Fibroblast of lung (primary cell): ENCODE results near the gene MCM3AP. TPM values are rescaled to one million over a fixed set of nuclear protein-coding genes. Genes with fewer than 3 reads are reported as not detected.

Source experiments
- DNase-seq, 2 donors: peaks; one replicate each; pipeline versions ENCODE4 v3.0.0 to v3.0.0-alpha.2; 2010; ENCODE audit warnings: low read depth in 2 of 2
- H2AFZ ChIP-seq: 2 replicates; pipeline ENCODE4 v1.5.1; 2012; ENCODE audit warnings: low read length, control low read depth, inconsistent platforms
- H3K27ac ChIP-seq: 2 replicates; pipeline ENCODE4 v1.5.1; 2011; ENCODE audit warnings: low read length, control low read depth; ENCODE audit not compliant: insufficient read depth
- H3K27me3 ChIP-seq: 2 replicates; pipeline ENCODE4 v1.5.1; 2011; ENCODE audit warnings: mild to moderate bottlenecking, low read length; ENCODE audit not compliant: control insufficient read depth, insufficient read depth
- H3K36me3 ChIP-seq: 2 replicates; pipeline ENCODE4 v1.5.1; 2011; ENCODE audit warnings: low read length; ENCODE audit not compliant: control insufficient read depth, insufficient read depth
- H3K4me1 ChIP-seq: 2 replicates; pipeline ENCODE4 v1.5.1; 2011; ENCODE audit warnings: low read length; ENCODE audit not compliant: control insufficient read depth, insufficient read depth; ENCODE audit errors: extremely low read depth
- H3K4me2 ChIP-seq: 2 replicates; pipeline ENCODE4 v1.5.1; 2011; ENCODE audit warnings: low read length, control low read depth; ENCODE audit not compliant: insufficient read depth; ENCODE audit errors: extremely low read depth
- H3K4me3 ChIP-seq, 4 experiments: fragments of 200-600 bp in 1 of 4; sonication (generic) in 1 of 4; replicated peaks in 1 of 4; 2 replicates each; pipeline ENCODE4 v1.5.1; 2011 to 2016; ENCODE audit warnings: low read length in 4 of 4, low read depth in 3 of 4, mild to moderate bottlenecking in 3 of 4, control low read depth in 2 of 4, inconsistent platforms in 1 of 4, mixed read lengths in 1 of 4; ENCODE audit not compliant: insufficient read depth in 1 of 4; ENCODE audit errors: control extremely low read depth in 1 of 4
- H3K79me2 ChIP-seq: 2 replicates; pipeline ENCODE4 v1.5.1; 2012; ENCODE audit warnings: mild to moderate bottlenecking, low read length, inconsistent platforms; ENCODE audit not compliant: control insufficient read depth, insufficient read depth
- H3K9ac ChIP-seq: 2 replicates; pipeline ENCODE4 v1.5.1; 2011; ENCODE audit warnings: mild to moderate bottlenecking, low read length, control low read depth; ENCODE audit not compliant: insufficient read depth
- H3K9me3 ChIP-seq: 2 replicates; pipeline ENCODE4 v1.5.1; 2012; ENCODE audit warnings: low read depth, low read length; ENCODE audit not compliant: control insufficient read depth, insufficient read depth
- H4K20me1 ChIP-seq: 2 replicates; pipeline ENCODE4 v1.5.1; 2011; ENCODE audit warnings: low read length; ENCODE audit not compliant: control insufficient read depth, insufficient read depth; ENCODE audit errors: extremely low read depth
- EZH2 ChIP-seq: IDR thresholded peaks from 2 replicates; pipeline ENCODE4 v1.5.1; 2012; ENCODE audit warnings: low read length, control low read depth, mild to moderate bottlenecking; ENCODE audit errors: missing control alignments
- polyA plus RNA-seq, 2 donors: library from polyadenylated mRNA; depleted of rRNA in 1 of 2; stranded (reverse) in 1 of 2; unstranded in 1 of 2; fragments of >200 nt; gene quantifications; 2 replicates each; pipeline ENCODE4 v1.2.1, GENCODE V29; 2011 to 2012; ENCODE audit warnings: missing spikeins in 1 of 2
- total RNA-seq: library from RNA; depleted of rRNA; stranded (reverse); fragments of >200 nt; gene quantifications from 2 replicates; pipeline ENCODE4 v1.2.1, GENCODE V29; 2014
- TF ChIP-seq, protein P1 (sequence below), 2 donors: IDR thresholded peaks in 1 of 2; conservative IDR thresholded peaks in 1 of 2; 1 replicate in 1 of 2; 2 replicates in 1 of 2; pipeline ENCODE4 v1.5.1; 2011 to 2012; ENCODE audit warnings: low read length in 2 of 2, control low read depth in 1 of 2, inconsistent platforms in 1 of 2, low read depth in 1 of 2, mild to moderate bottlenecking in 1 of 2

MCM3AP gene
- total and polyA plus RNA-seq, 2 donors (not counting 1 experiment from before 2014, with no cell fraction given): 40.4 to 64.6 TPM

- Histone ChIP-seq H2AFZ (no peak overlapping the region), H3K4me3 (no peak overlapping the region), H3K4me1 (no peaks in the 10 kb centered on the region), H4K20me1 (no peaks in the 10 kb centered on the region), H3K36me3 (peaks cover 27% of the 10 kb centered on the region), H3K9me3 (no peaks in the 10 kb centered on the region), H3K79me2 (no peaks in the 10 kb centered on the region), H3K4me2 (no peak overlapping the region), H3K27me3 (no peaks in the 10 kb centered on the region), H3K27ac (no peak overlapping the region), H3K9ac (no peak overlapping the region)
- DNase-seq: no peak
- TF ChIP-seq, protein P1, sequence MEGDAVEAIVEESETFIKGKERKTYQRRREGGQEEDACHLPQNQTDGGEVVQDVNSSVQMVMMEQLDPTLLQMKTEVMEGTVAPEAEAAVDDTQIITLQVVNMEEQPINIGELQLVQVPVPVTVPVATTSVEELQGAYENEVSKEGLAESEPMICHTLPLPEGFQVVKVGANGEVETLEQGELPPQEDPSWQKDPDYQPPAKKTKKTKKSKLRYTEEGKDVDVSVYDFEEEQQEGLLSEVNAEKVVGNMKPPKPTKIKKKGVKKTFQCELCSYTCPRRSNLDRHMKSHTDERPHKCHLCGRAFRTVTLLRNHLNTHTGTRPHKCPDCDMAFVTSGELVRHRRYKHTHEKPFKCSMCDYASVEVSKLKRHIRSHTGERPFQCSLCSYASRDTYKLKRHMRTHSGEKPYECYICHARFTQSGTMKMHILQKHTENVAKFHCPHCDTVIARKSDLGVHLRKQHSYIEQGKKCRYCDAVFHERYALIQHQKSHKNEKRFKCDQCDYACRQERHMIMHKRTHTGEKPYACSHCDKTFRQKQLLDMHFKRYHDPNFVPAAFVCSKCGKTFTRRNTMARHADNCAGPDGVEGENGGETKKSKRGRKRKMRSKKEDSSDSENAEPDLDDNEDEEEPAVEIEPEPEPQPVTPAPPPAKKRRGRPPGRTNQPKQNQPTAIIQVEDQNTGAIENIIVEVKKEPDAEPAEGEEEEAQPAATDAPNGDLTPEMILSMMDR (conservative IDR thresholded peaks at IDR 0.05 in 1 of 2, IDR thresholded peaks at IDR 0.05 in 1 of 2; ENCODE audit: low read depth in 1 of 2, low read length in 2 of 2): no peak
- no peak for TF ChIP-seq EZH2
Measured at GRCh38 chr21:46248422-46248782, 37.0 kb downstream of the MCM3AP start.

GRCh38 chr21:46247699-46248421 lies 37.6 kb downstream of the MCM3AP start:
- H3K4me3 ChIP-seq: no peak overlapping the region
- no peak overlapping the region for H3K9ac ChIP-seq
- H2AFZ ChIP-seq: no peak overlapping the region
- no peaks in the 10 kb centered on the region for H3K79me2 ChIP-seq
- no peak overlapping the region for H3K27ac ChIP-seq
- no peaks in the 10 kb centered on the region for H3K9me3 ChIP-seq
- DNase-seq: no peak
- no peaks in the 10 kb centered on the region for H4K20me1 ChIP-seq
- no peak for TF ChIP-seq EZH2
- TF ChIP-seq, protein P1 (conservative IDR thresholded peaks at IDR 0.05 in 1 of 2, IDR thresholded peaks at IDR 0.05 in 1 of 2; ENCODE audit: low read depth in 1 of 2, low read length in 2 of 2): no peak
- no peaks in the 10 kb centered on the region for H3K4me1 ChIP-seq
- no peak overlapping the region for H3K4me2 ChIP-seq
- no peaks in the 10 kb centered on the region for H3K27me3 ChIP-seq
- peaks cover 31% of the 10 kb centered on the region for H3K36me3 ChIP-seq

DNA sequence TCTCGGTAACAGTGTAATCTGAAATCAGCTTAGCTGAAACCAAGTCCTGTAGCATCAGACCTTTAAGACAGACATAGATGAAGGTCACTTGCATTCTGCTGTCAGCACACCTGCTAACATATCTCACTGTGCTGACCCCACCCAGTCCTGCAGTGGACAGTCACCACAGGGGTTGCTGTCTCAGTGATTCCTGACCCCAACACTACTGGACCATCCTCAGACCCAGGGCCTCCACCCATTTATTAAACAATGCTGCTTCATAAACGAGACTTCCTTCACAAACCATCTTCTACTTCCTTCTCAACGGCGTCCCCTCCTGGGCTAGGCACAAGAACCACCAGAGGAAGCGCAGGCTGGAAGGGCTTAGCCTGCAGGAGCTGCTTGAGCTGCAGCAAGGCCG lies 39.1 kb downstream of the MCM3AP start:
- DNase-seq: no peak
- TF ChIP-seq EZH2: no peak
- TF ChIP-seq, protein P1 (conservative IDR thresholded peaks at IDR 0.05 in 1 of 2, IDR thresholded peaks at IDR 0.05 in 1 of 2; ENCODE audit: low read depth in 1 of 2, low read length in 2 of 2): no peak
- no peak overlapping the region for H3K4me2 ChIP-seq
- no peaks in the 10 kb centered on the region for H3K27me3 ChIP-seq
- H4K20me1 ChIP-seq: no peaks in the 10 kb centered on the region
- peaks cover 30% of the 10 kb centered on the region for H3K36me3 ChIP-seq
- no peaks in the 10 kb centered on the region for H3K79me2 ChIP-seq
- no peak overlapping the region for H3K9ac ChIP-seq
- no peaks in the 10 kb centered on the region for H3K9me3 ChIP-seq
- no peak overlapping the region for H2AFZ ChIP-seq
- no peak overlapping the region for H3K27ac ChIP-seq
- H3K4me1 ChIP-seq: no peaks in the 10 kb centered on the region
- H3K4me3 ChIP-seq: no peak overlapping the region
